OCI-LY3 (cell line): ENCODE results near the gene PARD3.

Experiments used
- H2AFZ ChIP-seq: fragments of 200-600, 300-600 bp; shearing (Covaris generic); 2 replicates; pipeline ENCODE4 v1.6.0; 2014; ENCODE audit warnings: antibody characterized with exemption, low read depth, low read length
- H3K27ac ChIP-seq: fragments of 200-600, 300-600 bp; sonication (generic); 2 replicates; pipeline ENCODE4 v1.5.1; 2014; ENCODE audit warnings: mild to moderate bottlenecking, low read length, moderate library complexity, mixed read lengths
- H3K27me3 ChIP-seq: fragments of 200-600, 300-600 bp; sonication (generic); 2 replicates; pipeline ENCODE4 v1.6.1; 2014; ENCODE audit warnings: low read depth, low read length, mixed read lengths
- H3K36me3 ChIP-seq: fragments of 200-600, 300-600 bp; sonication (generic); replicated peaks from 2 replicates; pipeline ENCODE3; 2014; ENCODE audit warnings: low read depth, low read length, mixed read lengths
- H3K4me1 ChIP-seq: fragments of 300-600, 200-600 bp; sonication (generic); 2 replicates; pipeline ENCODE4 v1.6.1; 2014; ENCODE audit warnings: low read length, mixed read lengths
- H3K4me2 ChIP-seq: fragments of 200-600, 300-600 bp; sonication (generic); 2 replicates; pipeline ENCODE4 v1.6.1; 2014; ENCODE audit warnings: low read length, mixed read lengths
- H3K4me3 ChIP-seq: fragments of 300-600, 200-600 bp; sonication (generic); 2 replicates; pipeline ENCODE4 v1.5.1; 2014; ENCODE audit warnings: antibody characterized with exemption, mild to moderate bottlenecking, low read length, moderate library complexity
- H3K79me2 ChIP-seq: fragments of 300-600, 200-600 bp; shearing (Covaris generic); 2 replicates; pipeline ENCODE4 v1.6.1; 2014; ENCODE audit warnings: mild to moderate bottlenecking, low read length, mixed read lengths
- H3K9ac ChIP-seq: fragments of 300-600, 200-600 bp; shearing (Covaris generic); 2 replicates; pipeline ENCODE4 v1.6.0; 2014; ENCODE audit warnings: mild to moderate bottlenecking, low read length, moderate library complexity
- H3K9me3 ChIP-seq: fragments of 200-600, 300-600 bp; shearing (Covaris generic); 2 replicates; pipeline ENCODE4 v1.6.1; 2014; ENCODE audit warnings: low read length, mixed read lengths; ENCODE audit not compliant: insufficient read depth
- H4K20me1 ChIP-seq: fragments of 200-600, 300-600 bp; sonication (generic); 2 replicates; pipeline ENCODE4 v1.6.1; 2016; ENCODE audit warnings: low read length, mixed read lengths; ENCODE audit not compliant: insufficient read depth
- EZH2phosphoT487 ChIP-seq: fragments of 200-600 bp; shearing (Covaris generic); IDR thresholded peaks from 2 replicates; pipeline ENCODE4 v1.6.1; 2018; ENCODE audit warnings: antibody characterized with exemption, mixed run types, low read depth
- TF ChIP-seq, protein P1 (sequence below): fragments of 200-600, 300-600 bp; sonication (generic); IDR thresholded peaks from 2 replicates; pipeline ENCODE4 v1.5.1; 2014; ENCODE audit warnings: antibody characterized with exemption, low read length, low read depth

Gene PARD3

DNA sequence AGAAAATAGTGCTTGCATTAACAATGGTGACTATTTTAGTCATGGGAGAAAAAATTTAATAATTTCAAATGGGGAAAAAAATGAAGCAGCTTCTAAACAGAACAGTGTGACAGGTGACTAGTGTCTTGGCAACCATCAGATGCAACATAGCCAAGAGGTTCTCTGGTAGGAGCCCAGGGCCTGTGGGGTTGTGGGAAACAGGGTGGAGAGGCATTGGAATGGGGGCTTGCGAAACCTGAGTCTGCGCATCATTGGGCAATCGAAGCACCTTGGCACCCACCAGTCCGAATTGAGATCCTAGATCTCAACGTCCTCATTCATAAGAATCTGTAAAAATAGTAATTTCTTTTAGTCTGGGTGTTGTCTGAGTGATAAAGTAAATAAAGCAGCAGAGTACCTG lies 19.2 kb upstream of the PARD3 start:
- Histone ChIP-seq H3K4me1 (peaks cover 8% of the 10 kb centered on the region; the same call in 1 of the 2 replicates), H3K4me2 (no peak overlapping the region), H3K27ac (no peak overlapping the region), H2AFZ (no peak overlapping the region), H3K79me2 (no peaks in the 10 kb centered on the region), H3K36me3 (no peaks in the 10 kb centered on the region), H3K4me3 (no peak overlapping the region), H4K20me1 (no peaks in the 10 kb centered on the region), H3K27me3 (no peaks in the 10 kb centered on the region), H3K9me3 (no peaks in the 10 kb centered on the region), H3K9ac (no peak overlapping the region)
- TF ChIP-seq, protein P1, sequence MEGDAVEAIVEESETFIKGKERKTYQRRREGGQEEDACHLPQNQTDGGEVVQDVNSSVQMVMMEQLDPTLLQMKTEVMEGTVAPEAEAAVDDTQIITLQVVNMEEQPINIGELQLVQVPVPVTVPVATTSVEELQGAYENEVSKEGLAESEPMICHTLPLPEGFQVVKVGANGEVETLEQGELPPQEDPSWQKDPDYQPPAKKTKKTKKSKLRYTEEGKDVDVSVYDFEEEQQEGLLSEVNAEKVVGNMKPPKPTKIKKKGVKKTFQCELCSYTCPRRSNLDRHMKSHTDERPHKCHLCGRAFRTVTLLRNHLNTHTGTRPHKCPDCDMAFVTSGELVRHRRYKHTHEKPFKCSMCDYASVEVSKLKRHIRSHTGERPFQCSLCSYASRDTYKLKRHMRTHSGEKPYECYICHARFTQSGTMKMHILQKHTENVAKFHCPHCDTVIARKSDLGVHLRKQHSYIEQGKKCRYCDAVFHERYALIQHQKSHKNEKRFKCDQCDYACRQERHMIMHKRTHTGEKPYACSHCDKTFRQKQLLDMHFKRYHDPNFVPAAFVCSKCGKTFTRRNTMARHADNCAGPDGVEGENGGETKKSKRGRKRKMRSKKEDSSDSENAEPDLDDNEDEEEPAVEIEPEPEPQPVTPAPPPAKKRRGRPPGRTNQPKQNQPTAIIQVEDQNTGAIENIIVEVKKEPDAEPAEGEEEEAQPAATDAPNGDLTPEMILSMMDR: no peak
- no peak for TF ChIP-seq EZH2phosphoT487

DNA sequence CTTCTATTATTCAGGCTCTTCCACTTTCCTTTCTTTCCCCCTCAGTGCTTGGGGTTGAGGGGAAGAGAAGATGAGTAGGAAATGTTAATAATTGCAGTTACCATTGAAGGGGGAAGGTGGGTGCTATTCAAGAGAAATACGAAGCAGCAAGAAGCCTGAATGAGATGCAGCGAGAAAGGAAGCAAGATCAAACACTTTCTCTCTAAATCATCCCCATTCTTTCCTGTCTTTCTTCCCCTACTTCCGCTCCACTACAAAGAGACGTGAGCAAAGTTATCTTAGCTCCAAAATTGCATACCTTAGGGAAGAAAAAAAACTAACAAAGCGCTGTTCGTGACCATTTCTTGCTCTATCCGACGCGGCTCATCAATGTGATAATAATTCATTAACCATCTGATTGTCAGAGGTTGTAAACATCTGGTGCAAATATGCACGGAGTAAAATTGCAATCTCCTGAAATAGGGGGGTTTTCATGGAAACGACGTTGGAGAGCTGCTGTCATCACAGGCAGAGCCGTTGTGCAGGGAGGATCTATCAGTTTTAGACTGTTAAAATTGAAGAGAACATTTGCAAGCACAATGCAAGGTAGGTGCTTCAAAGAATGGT lies 15.2 kb upstream of the PARD3 start:
- H3K9me3 ChIP-seq: no peaks in the 10 kb centered on the region
- no peak overlapping the region for H3K4me2 ChIP-seq
- H3K27ac ChIP-seq: no peak overlapping the region
- no peaks in the 10 kb centered on the region for H3K27me3 ChIP-seq
- no peaks in the 10 kb centered on the region for H4K20me1 ChIP-seq
- H3K79me2 ChIP-seq: no peaks in the 10 kb centered on the region
- H3K36me3 ChIP-seq: no peaks in the 10 kb centered on the region
- H3K4me1 ChIP-seq: no peaks in the 10 kb centered on the region
- H3K4me3 ChIP-seq: no peak overlapping the region
- no peak overlapping the region for H2AFZ ChIP-seq
- no peak overlapping the region for H3K9ac ChIP-seq
- TF ChIP-seq, protein P1: no peak
- no peak for TF ChIP-seq EZH2phosphoT487

DNA sequence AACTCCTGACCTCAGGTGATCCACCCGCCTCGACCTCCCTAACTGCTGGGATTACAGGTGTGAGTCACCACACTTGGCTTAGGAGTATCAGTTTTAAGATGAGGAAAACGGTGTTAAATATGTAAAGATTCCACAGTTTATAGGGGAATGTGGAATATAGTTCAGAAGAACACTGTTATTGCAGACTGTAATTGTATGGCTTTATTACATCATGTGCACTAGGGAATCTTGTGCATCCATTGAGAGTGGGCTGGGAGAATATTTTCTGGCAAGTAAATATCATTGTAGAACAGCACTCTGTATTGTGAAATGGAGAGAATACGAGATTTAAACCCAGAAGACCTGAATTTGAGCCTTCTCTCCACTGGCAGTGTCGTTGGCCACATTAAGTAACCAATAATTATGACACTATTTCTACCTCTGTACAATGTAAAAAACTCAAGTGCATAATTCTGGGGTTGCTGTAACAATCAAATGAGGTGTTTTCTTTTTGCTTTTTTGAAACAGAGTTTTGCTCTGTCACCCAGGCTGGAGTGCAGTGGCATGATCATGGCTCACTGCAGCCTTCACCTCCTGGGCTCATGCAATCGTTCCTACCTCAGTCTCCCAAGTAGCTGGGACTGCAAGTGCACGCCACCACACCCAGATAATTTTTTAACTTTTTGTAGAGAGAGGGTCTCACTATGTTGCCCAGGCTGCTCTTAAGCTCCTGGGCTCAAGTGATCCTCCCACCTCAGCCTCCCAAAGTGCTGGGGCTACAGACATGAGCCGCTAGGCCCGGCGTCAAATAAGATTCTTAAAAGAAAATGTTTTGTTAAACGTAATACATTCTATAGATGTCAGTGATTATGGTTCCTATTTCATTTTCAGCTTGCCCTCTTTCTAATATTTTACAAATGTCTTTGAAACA lies 12.0 kb upstream of the PARD3 start:
- H3K4me1 ChIP-seq: no peaks in the 10 kb centered on the region
- no peaks in the 10 kb centered on the region for H3K79me2 ChIP-seq
- no peak overlapping the region for H3K4me2 ChIP-seq
- no peak overlapping the region for H3K4me3 ChIP-seq
- H4K20me1 ChIP-seq: no peaks in the 10 kb centered on the region
- H3K36me3 ChIP-seq: no peaks in the 10 kb centered on the region
- no peak overlapping the region for H2AFZ ChIP-seq
- no peak overlapping the region for H3K9ac ChIP-seq
- H3K27me3 ChIP-seq: no peaks in the 10 kb centered on the region
- H3K27ac ChIP-seq: no peak overlapping the region
- no peak for TF ChIP-seq EZH2phosphoT487
- TF ChIP-seq, protein P1: no peak
- H3K9me3 ChIP-seq: no peaks in the 10 kb centered on the region

DNA sequence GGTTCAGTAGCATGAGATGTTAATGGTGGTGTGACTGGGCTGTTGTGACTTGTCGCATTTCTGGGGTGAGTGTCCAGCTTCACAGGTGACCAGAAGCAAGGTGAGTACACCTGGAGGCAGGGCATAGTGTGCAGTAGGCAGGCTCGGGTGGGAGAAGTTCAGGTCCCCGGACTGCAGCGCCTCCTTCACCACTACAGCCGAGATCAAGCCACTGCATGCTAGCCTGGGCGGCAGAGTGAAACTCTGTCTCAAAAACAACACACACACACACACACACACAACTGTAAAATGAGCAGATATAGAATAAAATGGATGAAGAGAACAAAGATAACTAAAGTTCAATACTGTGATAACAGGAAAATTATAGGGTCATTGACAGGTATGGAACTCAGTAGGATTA lies 11.1 kb upstream of the PARD3 start:
- TF ChIP-seq, protein P1: no peak
- Histone ChIP-seq H3K4me2 (no peak overlapping the region), H3K4me3 (no peak overlapping the region)

More for the DNA sequence above, 11.1 kb upstream of the PARD3 start:
- H2AFZ ChIP-seq: no peak overlapping the region
- H3K4me1 ChIP-seq: no peaks in the 10 kb centered on the region
- H4K20me1 ChIP-seq: no peaks in the 10 kb centered on the region
- H3K9me3 ChIP-seq: no peaks in the 10 kb centered on the region
- H3K27me3 ChIP-seq: no peaks in the 10 kb centered on the region
- no peak overlapping the region for H3K9ac ChIP-seq
- no peaks in the 10 kb centered on the region for H3K36me3 ChIP-seq
- H3K79me2 ChIP-seq: no peaks in the 10 kb centered on the region
- H3K27ac ChIP-seq: no peak overlapping the region
